Spleen (tissue), 11 donors: ENCODE data around the gene PCAT7. TPM values are rescaled to one million over a fixed set of nuclear protein-coding genes. Genes with fewer than 3 reads are reported as not detected.
"Not testable (repeated sequence)": the region's sequence is repeated elsewhere in the genome, so short reads cannot be mapped to it uniquely, and the experiment has no call there.

Experiments
- DNase-seq: peaks from one replicate; pipeline ENCODE4 v3.0.0-alpha.2; 2020
- H3K27ac ChIP-seq, 8 donors: fragments of 200-600 bp; sonication (generic) in 7 of 8; 1 replicate in 4 of 8; 2 replicates in 4 of 8; pipeline versions ENCODE4 v1.5.0 to v1.8.0; 2016 to 2021; ENCODE audit warnings: inconsistent platforms in 4 of 8, mild to moderate bottlenecking in 4 of 8, moderate library complexity in 1 of 8
- H3K27me3 ChIP-seq, 7 donors: fragments of 200-600 bp; sonication (generic) in 6 of 7; replicated peaks in 1 of 7; 1 replicate in 4 of 7; 2 replicates in 3 of 7; pipeline versions ENCODE4 v1.5.0 to v1.8.0; 2016 to 2021; ENCODE audit warnings: inconsistent platforms in 3 of 7, mild to moderate bottlenecking in 1 of 7
- H3K36me3 ChIP-seq, 6 donors: fragments of 200-600 bp; sonication (generic) in 5 of 6; 1 replicate in 4 of 6; 2 replicates in 2 of 6; pipeline versions ENCODE4 v1.5.0 to v1.8.0; 2016 to 2021; ENCODE audit warnings: inconsistent platforms in 2 of 6
- H3K4me1 ChIP-seq, 6 donors: fragments of 200-600 bp; sonication (generic) in 5 of 6; 1 replicate in 3 of 6; 2 replicates in 3 of 6; pipeline versions ENCODE4 v1.5.0 to v1.8.0; 2016 to 2021; ENCODE audit warnings: inconsistent platforms in 3 of 6
- H3K4me3 ChIP-seq, 8 donors: fragments of 200-600 bp; sonication (generic) in 7 of 8; 1 replicate in 4 of 8; 2 replicates in 4 of 8; pipeline versions ENCODE4 v1.5.0 to v1.8.0; 2016 to 2021; ENCODE audit warnings: inconsistent platforms in 4 of 8, mild to moderate bottlenecking in 4 of 8, moderate library complexity in 2 of 8
- H3K9me3 ChIP-seq, 8 donors: fragments of 200-600 bp; sonication (generic) in 7 of 8; 1 replicate in 4 of 8; 2 replicates in 4 of 8; pipeline versions ENCODE4 v1.5.0 to v1.8.0; 2016 to 2021; ENCODE audit warnings: inconsistent platforms in 4 of 8
- CTCF ChIP-seq, 11 experiments: fragments of 200-600 bp in 7 of 11; fragments of 450-650 bp in 4 of 11; sonication (generic) in 4 of 11; IDR thresholded peaks in 8 of 11; conservative IDR thresholded peaks in 3 of 11; 1 replicate in 7 of 11; 2 replicates in 4 of 11; pipeline versions ENCODE4 v1.4.0 to v1.8.0; 2016 to 2021; ENCODE audit warnings: antibody characterized with exemption in 11 of 11, inconsistent platforms in 4 of 11, mild to moderate bottlenecking in 1 of 11
- POLR2A ChIP-seq, 3 donors: fragments of 450-650 bp; IDR thresholded peaks; one replicate each; pipeline ENCODE4 v1.5.1; 2017; ENCODE audit warnings: antibody characterized with exemption in 3 of 3, mild to moderate bottlenecking in 1 of 3
- POLR2AphosphoS5 ChIP-seq, 3 donors: sonication (generic); formaldehyde crosslinking; IDR thresholded peaks; one replicate each; pipeline ENCODE4 v1.5.1; 2017; ENCODE audit warnings: antibody characterized with exemption in 3 of 3
- WGBS, 5 donors: extraction: QIAGEN DNeasy Blood & Tissue Kit in 3 of 5; methylation state at CpG; one replicate each; pipeline versions ENCODE4 v1.1.5 to v1.1.7; 2013 to 2018; 5-methylcytosine and 5-hydroxymethylcytosine counted together
- intact Hi-C: fragments of 100-400 bp; cut with DNase I; formaldehyde crosslinking; loops from one replicate; pipeline ENCODE4 v1.15.0; 2023; ENCODE audit warnings: low total_unique reads
- polyA plus RNA-seq, 3 donors: library from polyadenylated mRNA; stranded (reverse); fragments of 200-250 nt; gene quantifications; one replicate each; pipeline ENCODE4 v1.2.1, GENCODE V29; 2013
- total RNA-seq, 7 donors: library from RNA; depleted of rRNA in 3 of 7; stranded (reverse); fragments of >200 nt in 3 of 7; fragmentation: NEBNext Ultra II Directional in 4 of 7; extraction: Animal tissue kit (Norgen Biotek cat#: 25700) in 4 of 7; gene quantifications; one replicate each; pipeline versions ENCODE4 v1.1.0 to v1.2.1, GENCODE V29; 2016 to 2021
- donor health status: healthy with polysubstance abuse.
- donor health status: DM: no; HTN: no; CAD: no; lungs with moderate emphysema.
- donor health status: DM: no; HTN: no; CAD: no.
- donor health status: Bipolar disorder and iron deficiency.
- donor health status: healthy.
- donor health status: DM: no; HTN: no; CAD: no.
- donor health status: DM: yes; HTN: yes; CAD: no.

PCAT7 gene
- total and polyA plus RNA-seq, 10 donors = 0.03 to 0.05 TPM; not detected in 8

GRCh38 chr9:94563548-94563947, 8.7 kb downstream of the PCAT7 start:
- H3K27ac ChIP-seq = no peak overlapping the region
- no peak for DNase-seq
- H3K4me3 ChIP-seq = no peak overlapping the region
- peaks cover 0 to 5% (median 0%) of the 10 kb centered on the region in 7 donors for H3K27me3 ChIP-seq
- TF ChIP-seq POLR2A (IDR thresholded peaks at IDR 0.05) (no peak), CTCF (IDR thresholded peaks at IDR 0.05 in 8 of 11, conservative IDR thresholded peaks at IDR 0.05 in 3 of 11) (no peak), POLR2AphosphoS5 (IDR thresholded peaks at IDR 0.05) (no peak)
- H3K9me3 ChIP-seq = no peaks in the 10 kb centered on the region
- WGBS, 5 donors = 48 to 62% (median 59%) methylated on average over 2 of the region's 2 CpGs
- no peaks in the 10 kb centered on the region for H3K4me1 ChIP-seq
- intact Hi-C loops = no loop called here
- H3K36me3 ChIP-seq = no peaks in the 10 kb centered on the region

GRCh38 chr9:94564279-94564678, 9.4 kb downstream of the PCAT7 start:
- H3K27ac ChIP-seq, intact Hi-C loops, H3K4me1 ChIP-seq, H3K4me3 ChIP-seq, H3K36me3 ChIP-seq, H3K9me3 ChIP-seq, H3K27me3 ChIP-seq, DNase-seq: not testable (repeated sequence)
- 55 to 80% (median 76%) methylated on average over 3 of the region's 3 CpGs for WGBS, 5 donors

GRCh38 chr9:94566550-94566949, 11.7 kb downstream of the PCAT7 start:
- Histone ChIP-seq H3K4me3 (no peak overlapping the region), H3K9me3 (no peaks in the 10 kb centered on the region), H3K4me1 (no peaks in the 10 kb centered on the region), H3K27ac (no peak overlapping the region), H3K27me3 (peaks cover 0 to 7% (median 0%) of the 10 kb centered on the region in 7 donors), H3K36me3 (no peaks in the 10 kb centered on the region)
- TF ChIP-seq POLR2AphosphoS5 (IDR thresholded peaks at IDR 0.05) (no peak), POLR2A (IDR thresholded peaks at IDR 0.05) (no peak), CTCF (IDR thresholded peaks at IDR 0.05 in 8 of 11, conservative IDR thresholded peaks at IDR 0.05 in 3 of 11) (no peak)
- intact Hi-C loops = no loop called here
- DNase-seq = no peak

GRCh38 chr9:94567271-94567670, 12.4 kb downstream of the PCAT7 start:
- Histone ChIP-seq H3K4me1 (no peaks in the 10 kb centered on the region), H3K36me3 (no peaks in the 10 kb centered on the region), H3K9me3 (no peaks in the 10 kb centered on the region), H3K27me3 (peaks cover 0 to 12% (median 0%) of the 10 kb centered on the region in 7 donors), H3K27ac (no peak overlapping the region), H3K4me3 (no peak overlapping the region)
- TF ChIP-seq POLR2A (IDR thresholded peaks at IDR 0.05) (no peak), CTCF (IDR thresholded peaks at IDR 0.05 in 8 of 11, conservative IDR thresholded peaks at IDR 0.05 in 3 of 11) (no peak), POLR2AphosphoS5 (IDR thresholded peaks at IDR 0.05) (no peak)
- no peak for DNase-seq
- WGBS, 5 donors = 83 to 96% (median 89%) methylated on average over 2 of the region's 2 CpGs
- intact Hi-C loops = no loop called here

GRCh38 chr9:94568250-94568889, 13.5 kb downstream of the PCAT7 start:
- Histone ChIP-seq H3K4me1 (no peaks in the 10 kb centered on the region), H3K36me3 (no peaks in the 10 kb centered on the region), H3K9me3 (no peaks in the 10 kb centered on the region), H3K4me3 (no peak overlapping the region), H3K27ac (no peak overlapping the region), H3K27me3 (peaks cover 0 to 12% (median 0%) of the 10 kb centered on the region in 7 donors)
- DNase-seq = no peak
- intact Hi-C loops = no loop called here
- 77 to 90% (median 80%) methylated on average over 3 of the region's 3 CpGs for WGBS, 5 donors
- TF ChIP-seq CTCF (IDR thresholded peaks at IDR 0.05 in 8 of 11, conservative IDR thresholded peaks at IDR 0.05 in 3 of 11) (no peak), POLR2AphosphoS5 (IDR thresholded peaks at IDR 0.05) (no peak), POLR2A (IDR thresholded peaks at IDR 0.05) (no peak)
